ENCODE data around the gene CCDC85A.

Gene CCDC85A

GRCh38 chr2:56207760-56208159 is 24.0 kb downstream of the CCDC85A start:
- no peak for DNase-seq (ENCODE audit: low read depth)
- no peak for TF ChIP-seq CTCF (IDR thresholded peaks at IDR 0.05; ENCODE audit: low read depth, low read length, missing control alignments)
- H3K4me3 ChIP-seq (ENCODE audit: low read depth, low read length) = no peak overlapping the region

- DNase-seq (ENCODE audit: low read depth) = no peak
- H3K4me3 ChIP-seq (ENCODE audit: low read depth, low read length) = no peak overlapping the region
These were observed 24.6 kb downstream of the CCDC85A start for GRCh38 chr2:56208380-56208779.

GRCh38 chr2:56209701-56210100 is 25.9 kb downstream of the CCDC85A start:
- no peak overlapping the region for H3K4me3 ChIP-seq (ENCODE audit: low read depth, low read length)
- no peak for DNase-seq (ENCODE audit: low read depth)
- no peak for TF ChIP-seq CTCF (IDR thresholded peaks at IDR 0.05; ENCODE audit: low read depth, low read length, missing control alignments)

More at GRCh38 chr2:56208380-56208779, 24.6 kb downstream of the CCDC85A start:
- no peak for TF ChIP-seq CTCF (IDR thresholded peaks at IDR 0.05; ENCODE audit: low read depth, low read length, missing control alignments)

GRCh38 chr2:56210291-56210690 is 26.5 kb downstream of the CCDC85A start:
- DNase-seq (ENCODE audit: low read depth) = no peak
- H3K4me3 ChIP-seq (ENCODE audit: low read depth, low read length) = no peak overlapping the region

DNA sequence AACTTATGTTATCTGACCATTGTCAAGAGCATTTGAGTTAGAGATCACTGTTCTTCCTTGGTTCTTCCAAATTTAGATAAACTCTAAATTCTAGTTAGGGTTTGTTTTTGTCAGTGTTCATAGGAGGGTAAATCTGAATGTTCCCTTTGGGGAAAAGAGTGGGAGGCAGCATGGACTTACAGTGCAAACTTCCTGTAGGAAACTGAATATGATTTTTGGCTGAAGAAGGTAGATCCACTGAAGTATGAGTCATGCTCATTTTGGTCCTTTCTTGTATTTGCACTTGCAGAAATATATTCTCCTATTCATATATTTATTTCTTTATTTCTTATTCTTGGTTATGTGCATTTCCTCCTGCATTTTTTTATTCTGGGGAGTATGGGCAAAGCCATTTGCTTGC is 27.3 kb downstream of the CCDC85A start:
- no peak for TF ChIP-seq CTCF (IDR thresholded peaks at IDR 0.05; ENCODE audit: low read depth, low read length, missing control alignments)
- H3K4me3 ChIP-seq (ENCODE audit: low read depth, low read length) = no peak overlapping the region
- DNase-seq (ENCODE audit: low read depth) = no peak

More at GRCh38 chr2:56210291-56210690, 26.5 kb downstream of the CCDC85A start:
- no peak for TF ChIP-seq CTCF (IDR thresholded peaks at IDR 0.05; ENCODE audit: low read depth, low read length, missing control alignments)

GRCh38 chr2:56215911-56216310 is 32.1 kb downstream of the CCDC85A start:
- DNase-seq (ENCODE audit: low read depth) = no peak
- no peak for TF ChIP-seq CTCF (IDR thresholded peaks at IDR 0.05; ENCODE audit: low read depth, low read length, missing control alignments)
- no peak overlapping the region for H3K4me3 ChIP-seq (ENCODE audit: low read depth, low read length)

DNA sequence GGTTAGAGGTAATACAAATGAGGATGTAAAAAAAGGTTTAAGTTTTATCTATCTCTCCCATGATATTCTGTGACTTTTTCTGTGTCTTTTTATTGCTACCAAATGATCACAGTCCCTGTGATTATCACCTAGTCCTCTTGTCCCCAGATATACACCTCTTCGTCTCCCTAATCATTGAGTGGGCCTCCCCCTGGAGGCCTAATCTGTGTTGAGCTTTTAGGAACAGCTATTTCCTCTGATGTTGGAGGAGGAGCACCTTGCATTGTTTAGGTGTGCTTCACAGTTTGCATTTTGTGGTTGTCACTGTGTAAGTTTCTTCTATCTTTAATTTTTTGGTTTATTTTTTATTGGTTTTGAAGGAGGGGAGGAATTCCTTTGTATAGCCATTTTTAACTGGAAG is 33.3 kb downstream of the CCDC85A start:
- DNase-seq (ENCODE audit: low read depth) = no peak
- H3K4me3 ChIP-seq (ENCODE audit: low read depth, low read length) = no peak overlapping the region
- no peak for TF ChIP-seq CTCF (IDR thresholded peaks at IDR 0.05; ENCODE audit: low read depth, low read length, missing control alignments)
